Upper lobe of left lung (tissue), 4 donors: ENCODE data around the gene LYL1.
A peak's percentile ranks its signal among the peaks of the same experiment; 100 is the strongest.

ENCODE experiments used
- EP300 ChIP-seq, 4 donors: sonication (generic); formaldehyde crosslinking; IDR thresholded peaks; one replicate each; pipeline ENCODE4 v1.5.1; 2017; ENCODE audit warnings: antibody characterized with exemption in 4 of 4, control low read depth in 2 of 4
- POLR2A ChIP-seq, 4 donors: fragments of 450-650 bp; IDR thresholded peaks; one replicate each; pipeline ENCODE4 v1.5.1; 2016 to 2017; ENCODE audit warnings: antibody characterized with exemption in 4 of 4, mild to moderate bottlenecking in 2 of 4
- TF ChIP-seq, protein P1 (sequence below), 6 experiments: fragments of 450-650 bp in 4 of 6; fragments of 200-600 bp in 2 of 6; sonication (generic) in 2 of 6; IDR thresholded peaks; one replicate each; pipeline ENCODE4 v1.5.1; 2016 to 2019; ENCODE audit warnings: antibody characterized with exemption in 6 of 6

DNA sequence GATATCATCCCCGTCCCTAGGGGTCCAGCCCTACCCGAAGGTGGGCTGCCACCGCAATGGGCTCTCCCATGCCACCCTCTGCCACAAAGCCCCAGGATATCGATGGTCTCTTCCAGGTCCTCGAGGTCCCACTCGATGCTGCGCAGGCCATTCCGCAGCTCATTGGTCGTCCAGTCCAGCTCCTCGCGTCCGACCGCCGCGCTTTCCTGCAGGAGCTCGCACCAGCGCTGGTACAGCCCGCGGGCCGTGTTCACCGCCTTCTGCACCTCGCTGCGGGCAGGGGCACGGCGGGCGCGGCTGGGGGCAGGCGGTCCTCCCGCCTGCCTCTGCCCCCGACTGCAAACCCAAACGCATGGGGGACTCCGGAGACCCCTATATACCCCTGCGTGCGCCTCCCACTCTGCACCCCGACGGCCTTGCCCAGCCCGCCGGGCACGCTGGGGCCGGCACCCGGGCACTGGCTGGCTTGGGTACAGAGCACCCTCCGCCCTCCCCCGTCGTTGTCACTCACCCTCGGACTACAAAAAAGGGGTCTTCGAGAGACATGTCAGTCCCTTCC, 47.0 kb upstream of the LYL1 start:
- TF ChIP-seq, protein P1, sequence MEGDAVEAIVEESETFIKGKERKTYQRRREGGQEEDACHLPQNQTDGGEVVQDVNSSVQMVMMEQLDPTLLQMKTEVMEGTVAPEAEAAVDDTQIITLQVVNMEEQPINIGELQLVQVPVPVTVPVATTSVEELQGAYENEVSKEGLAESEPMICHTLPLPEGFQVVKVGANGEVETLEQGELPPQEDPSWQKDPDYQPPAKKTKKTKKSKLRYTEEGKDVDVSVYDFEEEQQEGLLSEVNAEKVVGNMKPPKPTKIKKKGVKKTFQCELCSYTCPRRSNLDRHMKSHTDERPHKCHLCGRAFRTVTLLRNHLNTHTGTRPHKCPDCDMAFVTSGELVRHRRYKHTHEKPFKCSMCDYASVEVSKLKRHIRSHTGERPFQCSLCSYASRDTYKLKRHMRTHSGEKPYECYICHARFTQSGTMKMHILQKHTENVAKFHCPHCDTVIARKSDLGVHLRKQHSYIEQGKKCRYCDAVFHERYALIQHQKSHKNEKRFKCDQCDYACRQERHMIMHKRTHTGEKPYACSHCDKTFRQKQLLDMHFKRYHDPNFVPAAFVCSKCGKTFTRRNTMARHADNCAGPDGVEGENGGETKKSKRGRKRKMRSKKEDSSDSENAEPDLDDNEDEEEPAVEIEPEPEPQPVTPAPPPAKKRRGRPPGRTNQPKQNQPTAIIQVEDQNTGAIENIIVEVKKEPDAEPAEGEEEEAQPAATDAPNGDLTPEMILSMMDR (IDR thresholded peaks at IDR 0.05) = no peak
- peak in 1 of 4 donors; percentile 43 for TF ChIP-seq POLR2A (IDR thresholded peaks at IDR 0.05)
- no peak for TF ChIP-seq EP300 (IDR thresholded peaks at IDR 0.05)
